ENCODE data around the gene VCAN.

GRCh38 chr5:83556190-83556589, 84.6 kb downstream of the VCAN start:
- no peak for TF ChIP-seq EZH2phosphoT487 (IDR thresholded peaks at IDR 0.05; ENCODE audit: insufficient read depth, low read depth)
- no peak for TF ChIP-seq EZH2 (IDR thresholded peaks at IDR 0.05; ENCODE audit: insufficient read depth, poor library complexity, severe bottlenecking)
